OCI-LY1 (cell line): ENCODE results near the gene CIBAR2.

Experiments
- H2AFZ ChIP-seq: fragments of 200-600 bp; sonication (generic), shearing (Covaris generic); 2 replicates; pipeline ENCODE4 v1.6.0; 2014; ENCODE audit warnings: antibody characterized with exemption, mild to moderate bottlenecking, low read length
- H3F3A ChIP-seq: fragments of 200-600 bp; sonication (generic), shearing (Covaris generic); 2 replicates; pipeline ENCODE4 v1.6.0; 2014; ENCODE audit warnings: mild to moderate bottlenecking, antibody characterized with exemption, low read length, moderate library complexity; ENCODE audit not compliant: insufficient read depth
- H3K27ac ChIP-seq: fragments of 200-600 bp; sonication (generic); 2 replicates; pipeline ENCODE4 v1.5.1; 2014; ENCODE audit warnings: low read length, mixed run types, mild to moderate bottlenecking, low read depth; ENCODE audit not compliant: poor library complexity, severe bottlenecking
- H3K27me3 ChIP-seq: fragments of 200-600 bp; sonication (generic); 2 replicates; pipeline ENCODE4 v1.6.0; 2014; ENCODE audit warnings: antibody characterized with exemption, mild to moderate bottlenecking, low read length, moderate library complexity; ENCODE audit not compliant: insufficient read depth
- H3K36me3 ChIP-seq: fragments of 200-600 bp; sonication (generic); 2 replicates; pipeline ENCODE4 v1.6.1; 2014; ENCODE audit warnings: mild to moderate bottlenecking, antibody characterized with exemption, low read length, moderate library complexity, mixed read lengths; ENCODE audit not compliant: insufficient read depth
- H3K4me1 ChIP-seq: fragments of 200-600 bp; sonication (generic); 2 replicates; pipeline ENCODE4 v1.5.1; 2014; ENCODE audit warnings: mild to moderate bottlenecking, low read length, moderate library complexity; ENCODE audit not compliant: insufficient read depth, severe bottlenecking
- H3K4me2 ChIP-seq: fragments of 200-600 bp; sonication (generic), shearing (Covaris generic); 2 replicates; pipeline ENCODE4 v1.6.1; 2014; ENCODE audit warnings: low read length
- H3K4me3 ChIP-seq: fragments of 200-600 bp; sonication (generic); 2 replicates; pipeline ENCODE4 v1.5.1; 2014; ENCODE audit warnings: low read length, low read depth, mild to moderate bottlenecking, mixed read lengths; ENCODE audit not compliant: poor library complexity, severe bottlenecking
- H3K79me2 ChIP-seq: fragments of 200-600 bp; shearing (Covaris generic); 2 replicates; pipeline ENCODE4 v1.6.1; 2016; ENCODE audit warnings: mixed run types, low read length, mixed read lengths; ENCODE audit not compliant: insufficient read depth
- H3K9ac ChIP-seq: fragments of 200-600 bp; sonication (generic), shearing (Covaris generic); 2 replicates; pipeline ENCODE4 v1.6.1; 2014; ENCODE audit warnings: mild to moderate bottlenecking, low read length, mixed read lengths
- H3K9me2 ChIP-seq: fragments of 200-600 bp; sonication (generic), shearing (Covaris generic); 2 replicates; pipeline ENCODE4 v1.6.1; 2014; ENCODE audit warnings: low read depth, mild to moderate bottlenecking, low read length, mixed read lengths
- H3K9me3 ChIP-seq: fragments of 200-600 bp; shearing (Covaris generic); 2 replicates; pipeline ENCODE4 v1.6.1; 2014; ENCODE audit warnings: low read length, mixed read lengths
- H4K20me1 ChIP-seq: fragments of 200-600 bp; sonication (generic), shearing (Covaris generic); 2 replicates; pipeline ENCODE4 v1.6.0; 2016; ENCODE audit warnings: mild to moderate bottlenecking, low read length; ENCODE audit not compliant: insufficient read depth
- CTCF ChIP-seq: fragments of 200-600 bp; sonication (generic), shearing (Covaris generic); IDR thresholded peaks from 2 replicates; pipeline ENCODE4 v1.5.1; 2017; ENCODE audit warnings: mild to moderate bottlenecking, antibody characterized with exemption, low read length, moderate library complexity, mixed read lengths
- EZH2 ChIP-seq: fragments of 200-600 bp; sonication (generic), shearing (Covaris generic); IDR thresholded peaks from 2 replicates; pipeline ENCODE4 v1.8.0; 2017; ENCODE audit warnings: borderline replicate concordance, mixed run types, mild to moderate bottlenecking, antibody characterized with exemption, low read length, moderate library complexity, mixed read lengths

Gene CIBAR2

GRCh38 chr16:85137323-85138072 is 25.2 kb upstream of the CIBAR2 start:
- TF ChIP-seq EZH2 (no peak), CTCF (no peak)

GRCh38 chr16:85136702-85137322 is 24.5 kb upstream of the CIBAR2 start:
- TF ChIP-seq CTCF, result no peak
- TF ChIP-seq EZH2, result no peak
- Histone ChIP-seq H3K4me3 (no peak overlapping the region), H3K27ac (no peak overlapping the region)

More at GRCh38 chr16:85137323-85138072, 25.2 kb upstream of the CIBAR2 start:
- Histone ChIP-seq H4K20me1 (no peaks in the 10 kb centered on the region), H3K27ac (no peak overlapping the region), H2AFZ (no peak overlapping the region), H3K27me3 (peaks cover 5% of the 10 kb centered on the region; the same call in 1 of the 2 replicates), H3K9me2 (no peaks in the 10 kb centered on the region), H3K4me3 (no peak overlapping the region), H3K9ac (no peak overlapping the region), H3K4me1 (no peaks in the 10 kb centered on the region), H3K4me2 (no peak overlapping the region), H3F3A (no peaks in the 10 kb centered on the region), H3K9me3 (no peaks in the 10 kb centered on the region), H3K36me3 (no peaks in the 10 kb centered on the region), H3K79me2 (no peaks in the 10 kb centered on the region)

GRCh38 chr16:85136213-85136701 is 24.0 kb upstream of the CIBAR2 start:
- no peaks in the 10 kb centered on the region for H3K79me2 ChIP-seq
- H3K27ac ChIP-seq, result no peak overlapping the region

More at GRCh38 chr16:85136702-85137322, 24.5 kb upstream of the CIBAR2 start:
- H3K9ac ChIP-seq, result no peak overlapping the region
- no peak overlapping the region for H2AFZ ChIP-seq
- H3K79me2 ChIP-seq, result no peaks in the 10 kb centered on the region
- H3F3A ChIP-seq, result no peaks in the 10 kb centered on the region
- no peaks in the 10 kb centered on the region for H3K9me3 ChIP-seq
- H3K27me3 ChIP-seq, result peaks cover 5% of the 10 kb centered on the region; the same call in 1 of the 2 replicates
- H3K4me1 ChIP-seq, result no peaks in the 10 kb centered on the region
- no peak overlapping the region for H3K4me2 ChIP-seq
- H3K9me2 ChIP-seq, result no peaks in the 10 kb centered on the region
- no peaks in the 10 kb centered on the region for H3K36me3 ChIP-seq
- no peaks in the 10 kb centered on the region for H4K20me1 ChIP-seq

More at GRCh38 chr16:85136213-85136701, 24.0 kb upstream of the CIBAR2 start:
- no peaks in the 10 kb centered on the region for H4K20me1 ChIP-seq
- no peak overlapping the region for H3K4me2 ChIP-seq
- no peaks in the 10 kb centered on the region for H3K36me3 ChIP-seq
- peaks cover 5% of the 10 kb centered on the region; the same call in 1 of the 2 replicates for H3K27me3 ChIP-seq
- no peak overlapping the region for H3K4me3 ChIP-seq
- TF ChIP-seq EZH2 (no peak), CTCF (no peak)
- H3K9ac ChIP-seq, result no peak overlapping the region
- H2AFZ ChIP-seq, result no peak overlapping the region
- no peaks in the 10 kb centered on the region for H3K9me2 ChIP-seq
- no peaks in the 10 kb centered on the region for H3F3A ChIP-seq
- no peaks in the 10 kb centered on the region for H3K4me1 ChIP-seq
- no peaks in the 10 kb centered on the region for H3K9me3 ChIP-seq
